C4-2B (cell line): Measurements from ENCODE around the gene TMEM200C.

Source experiments
- H3K27ac ChIP-seq: fragments of 450-650 bp; 2 replicates; pipeline ENCODE4 v1.5.1; 2017
- ZFX ChIP-seq: fragments of 450-650 bp; IDR thresholded peaks from 2 replicates; pipeline ENCODE4 v1.6.1; 2017
- TF ChIP-seq, protein P1 (sequence below): fragments of 450-650 bp; conservative IDR thresholded peaks from 2 replicates; pipeline ENCODE4 v1.5.1; 2017; ENCODE audit warnings: mild to moderate bottlenecking

TMEM200C gene

DNA sequence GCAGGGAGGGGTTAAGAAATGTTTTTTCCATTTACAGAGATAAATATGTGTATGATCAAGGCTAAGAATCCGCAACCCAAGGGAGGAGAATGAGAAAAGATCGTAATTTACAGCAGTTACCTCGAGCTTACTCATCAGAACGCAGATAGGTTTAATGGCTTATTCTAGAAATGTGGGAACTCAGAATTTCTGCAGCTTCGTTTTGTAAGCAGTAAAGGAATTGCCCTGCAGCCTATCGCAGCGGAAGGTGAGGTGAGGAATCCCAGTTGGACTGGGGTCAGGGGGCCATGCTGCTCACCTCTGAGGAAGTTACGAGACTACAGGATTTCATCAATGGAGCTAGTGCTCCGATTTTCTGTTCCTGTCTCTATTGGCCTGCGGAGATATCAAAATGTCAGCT is 8.1 kb upstream of the TMEM200C start:
- H3K27ac ChIP-seq, result no peak overlapping the region
- TF ChIP-seq, protein P1, sequence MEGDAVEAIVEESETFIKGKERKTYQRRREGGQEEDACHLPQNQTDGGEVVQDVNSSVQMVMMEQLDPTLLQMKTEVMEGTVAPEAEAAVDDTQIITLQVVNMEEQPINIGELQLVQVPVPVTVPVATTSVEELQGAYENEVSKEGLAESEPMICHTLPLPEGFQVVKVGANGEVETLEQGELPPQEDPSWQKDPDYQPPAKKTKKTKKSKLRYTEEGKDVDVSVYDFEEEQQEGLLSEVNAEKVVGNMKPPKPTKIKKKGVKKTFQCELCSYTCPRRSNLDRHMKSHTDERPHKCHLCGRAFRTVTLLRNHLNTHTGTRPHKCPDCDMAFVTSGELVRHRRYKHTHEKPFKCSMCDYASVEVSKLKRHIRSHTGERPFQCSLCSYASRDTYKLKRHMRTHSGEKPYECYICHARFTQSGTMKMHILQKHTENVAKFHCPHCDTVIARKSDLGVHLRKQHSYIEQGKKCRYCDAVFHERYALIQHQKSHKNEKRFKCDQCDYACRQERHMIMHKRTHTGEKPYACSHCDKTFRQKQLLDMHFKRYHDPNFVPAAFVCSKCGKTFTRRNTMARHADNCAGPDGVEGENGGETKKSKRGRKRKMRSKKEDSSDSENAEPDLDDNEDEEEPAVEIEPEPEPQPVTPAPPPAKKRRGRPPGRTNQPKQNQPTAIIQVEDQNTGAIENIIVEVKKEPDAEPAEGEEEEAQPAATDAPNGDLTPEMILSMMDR, result no peak
- TF ChIP-seq ZFX, result no peak

DNA sequence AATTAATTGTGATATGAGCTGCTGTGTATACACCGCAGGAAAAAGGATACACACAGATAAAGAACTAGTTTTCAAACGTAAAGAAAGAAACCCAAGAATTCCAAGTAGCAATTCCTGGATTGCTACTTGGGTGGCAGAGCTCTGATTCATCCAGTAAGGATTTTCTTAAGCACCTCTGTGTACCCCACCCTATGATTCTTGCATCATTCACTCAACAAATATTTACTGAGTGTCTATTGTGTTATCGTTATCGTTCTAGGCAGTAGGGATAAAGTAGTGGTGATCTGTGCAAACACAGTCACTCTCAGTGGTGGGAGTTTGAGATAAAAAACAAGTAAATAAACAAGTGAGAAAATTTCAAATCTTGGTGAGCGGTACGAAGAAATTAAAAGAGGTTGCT is 4.9 kb upstream of the TMEM200C start:
- H3K27ac ChIP-seq, result no peak overlapping the region
- TF ChIP-seq, protein P1, result no peak
- no peak for TF ChIP-seq ZFX

DNA sequence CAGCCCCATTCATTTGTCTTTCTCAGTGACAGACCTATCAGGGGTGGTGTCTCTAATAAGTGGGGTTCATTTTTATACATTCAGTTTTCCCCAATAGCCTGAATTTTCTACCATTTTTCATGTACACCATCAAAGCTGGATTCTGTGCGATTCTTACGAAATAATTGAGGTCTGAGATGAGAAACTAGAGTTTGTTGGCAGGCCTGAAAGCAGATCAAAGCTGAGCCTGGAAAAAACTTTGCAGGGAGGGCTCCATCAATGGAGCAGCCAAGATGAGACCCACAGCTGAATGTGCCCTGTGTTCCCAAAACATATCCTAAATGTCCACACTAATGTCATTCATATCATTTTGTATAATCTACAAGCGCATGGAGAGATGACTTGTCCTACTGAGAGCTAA is 4.5 kb upstream of the TMEM200C start:
- TF ChIP-seq, protein P1, result no peak
- no peak for TF ChIP-seq ZFX
- no peak overlapping the region for H3K27ac ChIP-seq

DNA sequence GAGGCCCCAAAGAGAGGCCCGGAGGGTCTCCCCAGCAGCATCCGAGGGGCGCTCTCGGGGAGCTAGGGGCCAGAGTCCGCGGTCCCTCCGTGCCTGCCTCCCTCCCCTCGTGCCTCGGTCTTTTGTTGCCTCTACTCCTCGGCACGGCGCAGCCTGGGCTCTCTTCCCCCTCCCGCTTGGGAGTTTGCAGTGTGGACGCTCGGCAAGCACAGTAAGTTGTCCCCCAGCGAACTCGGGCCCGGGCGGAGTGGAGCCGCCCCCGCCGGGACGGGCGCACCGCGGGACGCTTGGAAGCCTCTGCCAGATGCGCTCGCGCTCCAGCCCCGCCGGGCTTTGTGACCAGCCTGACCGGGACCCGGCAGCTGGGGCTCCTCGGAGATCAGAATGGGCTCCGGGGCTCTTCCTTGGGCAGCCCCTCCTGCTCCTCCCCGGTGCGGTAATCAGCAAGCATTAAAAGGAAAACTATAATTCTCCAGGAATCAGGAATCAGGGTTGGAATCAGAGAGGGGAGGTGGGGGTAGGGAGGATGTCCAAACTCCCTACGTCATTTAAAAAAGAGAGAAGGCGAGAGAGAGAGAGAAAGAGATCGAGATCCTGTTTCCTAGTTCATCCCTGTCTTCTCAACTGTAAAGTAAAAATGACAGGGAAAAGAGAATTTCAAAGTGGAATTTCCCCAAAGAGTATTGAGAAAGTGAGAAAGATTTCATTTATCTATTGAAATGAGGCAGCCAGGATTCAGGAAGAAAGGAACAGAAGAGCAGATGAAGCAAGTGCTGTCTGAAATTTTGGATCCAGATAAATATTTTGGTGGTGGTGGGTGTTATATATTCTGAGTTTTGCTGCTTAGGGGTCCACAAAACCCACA is 786 bp upstream of the TMEM200C start:
- TF ChIP-seq, protein P1, result no peak
- TF ChIP-seq ZFX, result no peak
- no peak overlapping the region for H3K27ac ChIP-seq

DNA sequence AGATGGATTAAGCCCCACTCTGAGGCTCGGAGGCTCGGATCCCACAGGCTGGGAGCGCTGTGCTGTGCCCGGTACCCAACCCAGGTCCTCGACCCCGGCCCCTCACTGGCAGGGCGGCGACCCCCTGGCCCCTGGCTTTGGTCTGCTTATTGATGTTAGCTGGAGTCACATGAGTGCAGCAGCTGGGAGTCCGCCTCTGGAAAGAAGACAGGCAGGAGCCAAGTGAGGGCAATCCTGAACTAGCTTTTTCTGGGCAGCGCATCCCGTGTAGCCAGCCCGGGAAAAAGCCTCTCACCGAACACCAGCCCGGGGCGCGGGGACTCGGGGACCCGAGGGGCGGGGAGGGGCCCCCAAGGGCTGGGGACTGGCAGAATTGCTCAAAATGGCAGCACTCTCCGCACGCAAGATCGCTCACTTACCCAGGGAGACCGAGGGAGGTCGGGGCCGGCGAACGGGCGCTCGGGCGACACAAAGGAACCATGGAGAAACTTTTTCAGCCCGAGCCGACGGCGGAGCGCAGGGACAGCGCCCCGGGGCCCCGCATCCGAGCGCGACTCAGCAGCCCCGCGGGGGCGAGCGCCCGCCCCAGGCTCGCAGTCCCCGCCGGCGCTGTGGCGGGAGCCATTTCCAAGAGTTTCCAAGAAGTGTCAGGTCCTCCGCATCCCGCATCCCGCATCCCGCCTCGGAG is 567 bp downstream of the TMEM200C start:
- TF ChIP-seq, protein P1, result no peak
- TF ChIP-seq ZFX, result no peak
- no peak overlapping the region for H3K27ac ChIP-seq

DNA sequence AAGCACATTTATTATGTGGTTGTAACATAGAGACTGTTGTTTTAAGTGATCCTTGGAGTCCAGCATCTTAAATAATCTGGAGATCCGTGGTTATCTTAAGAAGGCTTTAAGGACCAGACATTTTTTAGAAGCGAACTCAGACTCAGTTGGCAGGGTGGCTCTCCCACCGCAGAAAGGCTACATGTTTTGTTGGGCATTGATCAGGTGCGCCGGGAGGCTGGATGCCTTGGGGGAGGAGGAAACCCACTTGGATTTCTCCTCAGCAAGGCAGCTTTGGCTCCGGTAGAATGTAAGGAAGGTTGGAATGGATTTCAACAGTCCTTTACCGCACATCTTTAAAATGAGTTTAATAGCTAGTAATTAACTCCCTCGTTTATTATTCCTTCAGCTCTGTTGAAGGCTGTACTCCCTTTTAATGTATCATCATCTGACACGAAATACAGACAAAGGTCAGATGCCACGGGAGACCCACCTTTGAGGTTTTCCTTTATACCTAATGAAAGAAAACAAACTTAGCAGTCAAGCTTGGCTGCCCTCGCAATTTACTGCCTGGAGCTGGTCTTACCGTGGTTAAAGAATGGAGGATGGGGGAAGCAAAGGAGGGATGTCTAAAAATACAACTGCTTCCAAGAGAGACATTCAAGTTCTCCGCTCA is 1.2 kb downstream of the TMEM200C start:
- TF ChIP-seq, protein P1, result no peak
- no peak for TF ChIP-seq ZFX
- no peak overlapping the region for H3K27ac ChIP-seq
